ENCODE results near the gene MIER3. TPM values are rescaled to one million over a fixed set of nuclear protein-coding genes. Genes with fewer than 3 reads are reported as not detected.

The MIER3 gene
- total RNA-seq, 1 experiment from 2014 or later = 6.5 TPM

DNA sequence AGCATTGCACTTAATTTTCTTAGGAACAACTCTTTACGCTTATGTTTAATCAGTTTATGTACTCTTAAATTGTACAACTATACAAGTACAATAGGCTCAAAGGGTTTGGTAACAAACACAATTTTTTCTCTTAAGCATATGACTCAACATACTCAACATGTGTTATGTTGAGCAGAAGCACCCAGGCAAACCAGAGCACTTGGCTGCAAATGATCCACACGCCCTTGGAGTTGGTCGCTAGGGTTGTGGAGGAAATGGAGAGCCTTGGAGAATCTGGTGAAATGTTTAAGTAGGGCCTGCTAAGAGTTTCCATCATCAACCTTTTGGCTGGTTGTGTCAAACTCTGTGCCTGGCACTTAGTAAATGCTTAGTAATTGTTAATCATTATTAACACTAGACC is 25.1 kb upstream of the MIER3 start:
- ChIA-PET POLR2A (ENCODE audit: unreplicated experiment) (no interaction called here), CTCF (no interaction called here)

DNA sequence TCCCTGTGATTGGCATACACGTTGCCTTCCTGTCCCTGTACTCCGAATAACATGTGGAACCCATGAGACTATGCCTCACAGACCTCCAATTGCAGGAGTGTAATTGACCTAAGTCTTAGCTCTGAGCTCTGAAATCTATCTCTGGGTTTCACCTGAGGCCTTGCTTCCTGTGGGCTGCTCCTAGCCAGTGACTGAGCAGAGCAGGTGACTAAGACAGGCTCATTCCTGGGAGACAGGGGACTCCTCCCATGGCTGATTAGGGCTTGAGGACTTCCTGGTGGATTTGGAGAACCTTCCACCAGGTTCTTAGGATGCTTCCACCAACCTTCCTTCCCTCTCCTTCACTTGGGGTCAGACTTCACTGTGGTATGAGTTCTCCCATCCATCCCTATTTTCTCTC is 22.3 kb upstream of the MIER3 start:
- Histone ChIP-seq H3K4me2 (ENCODE audit: low read length) (no peak overlapping the region), H3K27ac (ENCODE audit: low read length) (no peak overlapping the region), H3K9ac (ENCODE audit: low read length) (no peak overlapping the region), H3K27me3 (ENCODE audit: low read length) (no peaks in the 10 kb centered on the region), H3F3A (ENCODE audit: low read length, unreplicated experiment) (no peaks in the 10 kb centered on the region), H3K4me3 (ENCODE audit: low read length) (no peak overlapping the region), H3K79me2 (ENCODE audit: low read length) (no peaks in the 10 kb centered on the region), H2AFZ (ENCODE audit: low read length) (no peak overlapping the region), H3K4me1 (ENCODE audit: insufficient read depth, low read length) (no peaks in the 10 kb centered on the region), H4K20me1 (ENCODE audit: low read length) (no peaks in the 10 kb centered on the region), H3K36me3 (ENCODE audit: low read depth, low read length) (no peaks in the 10 kb centered on the region), H3K9me3 (ENCODE audit: low read length) (no peaks in the 10 kb centered on the region), H3K9me2 (replicated peaks; ENCODE audit: low read length) (no peaks in the 10 kb centered on the region)
- intact Hi-C loops (cut with micrococcal nuclease) = no loop called here
- TF ChIP-seq, protein P1, sequence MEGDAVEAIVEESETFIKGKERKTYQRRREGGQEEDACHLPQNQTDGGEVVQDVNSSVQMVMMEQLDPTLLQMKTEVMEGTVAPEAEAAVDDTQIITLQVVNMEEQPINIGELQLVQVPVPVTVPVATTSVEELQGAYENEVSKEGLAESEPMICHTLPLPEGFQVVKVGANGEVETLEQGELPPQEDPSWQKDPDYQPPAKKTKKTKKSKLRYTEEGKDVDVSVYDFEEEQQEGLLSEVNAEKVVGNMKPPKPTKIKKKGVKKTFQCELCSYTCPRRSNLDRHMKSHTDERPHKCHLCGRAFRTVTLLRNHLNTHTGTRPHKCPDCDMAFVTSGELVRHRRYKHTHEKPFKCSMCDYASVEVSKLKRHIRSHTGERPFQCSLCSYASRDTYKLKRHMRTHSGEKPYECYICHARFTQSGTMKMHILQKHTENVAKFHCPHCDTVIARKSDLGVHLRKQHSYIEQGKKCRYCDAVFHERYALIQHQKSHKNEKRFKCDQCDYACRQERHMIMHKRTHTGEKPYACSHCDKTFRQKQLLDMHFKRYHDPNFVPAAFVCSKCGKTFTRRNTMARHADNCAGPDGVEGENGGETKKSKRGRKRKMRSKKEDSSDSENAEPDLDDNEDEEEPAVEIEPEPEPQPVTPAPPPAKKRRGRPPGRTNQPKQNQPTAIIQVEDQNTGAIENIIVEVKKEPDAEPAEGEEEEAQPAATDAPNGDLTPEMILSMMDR (conservative IDR thresholded peaks at IDR 0.05; ENCODE audit: low read depth, low read length) = no peak
- TF ChIP-seq EZH2 (IDR thresholded peaks at IDR 0.05; ENCODE audit: low read length, unreplicated experiment) (no peak), EZH2phosphoT487 (IDR thresholded peaks at IDR 0.05; ENCODE audit: borderline replicate concordance, low read length) (no peak)
- no peak for ATAC-seq
- ChIA-PET POLR2A (ENCODE audit: unreplicated experiment) (no interaction called here), CTCF (no interaction called here)
- DNase-seq = peak; percentile 4
- BruUV-seq (replicated peaks) = no TSS peak

More for the DNA sequence above, 25.1 kb upstream of the MIER3 start:
- Histone ChIP-seq H3K27ac (ENCODE audit: low read length) (no peak overlapping the region), H3K9ac (ENCODE audit: low read length) (no peak overlapping the region), H2AFZ (ENCODE audit: low read length) (no peak overlapping the region), H3K9me3 (ENCODE audit: low read length) (no peaks in the 10 kb centered on the region), H3F3A (ENCODE audit: low read length, unreplicated experiment) (no peaks in the 10 kb centered on the region), H4K20me1 (ENCODE audit: low read length) (no peaks in the 10 kb centered on the region), H3K9me2 (replicated peaks; ENCODE audit: low read length) (no peaks in the 10 kb centered on the region), H3K79me2 (ENCODE audit: low read length) (no peaks in the 10 kb centered on the region), H3K4me1 (ENCODE audit: insufficient read depth, low read length) (no peaks in the 10 kb centered on the region), H3K4me3 (ENCODE audit: low read length) (no peak overlapping the region), H3K27me3 (ENCODE audit: low read length) (no peaks in the 10 kb centered on the region), H3K36me3 (ENCODE audit: low read depth, low read length) (no peaks in the 10 kb centered on the region), H3K4me2 (ENCODE audit: low read length) (no peak overlapping the region)
- BruUV-seq (replicated peaks) = no TSS peak
- intact Hi-C loops (cut with micrococcal nuclease) = no loop called here
- TF ChIP-seq, protein P1 (conservative IDR thresholded peaks at IDR 0.05; ENCODE audit: low read depth, low read length) = no peak
- TF ChIP-seq EZH2phosphoT487 (IDR thresholded peaks at IDR 0.05; ENCODE audit: borderline replicate concordance, low read length) = no peak
- TF ChIP-seq EZH2 (IDR thresholded peaks at IDR 0.05; ENCODE audit: low read length, unreplicated experiment) = no peak
- no peak for ATAC-seq
- no peak for DNase-seq

DNA sequence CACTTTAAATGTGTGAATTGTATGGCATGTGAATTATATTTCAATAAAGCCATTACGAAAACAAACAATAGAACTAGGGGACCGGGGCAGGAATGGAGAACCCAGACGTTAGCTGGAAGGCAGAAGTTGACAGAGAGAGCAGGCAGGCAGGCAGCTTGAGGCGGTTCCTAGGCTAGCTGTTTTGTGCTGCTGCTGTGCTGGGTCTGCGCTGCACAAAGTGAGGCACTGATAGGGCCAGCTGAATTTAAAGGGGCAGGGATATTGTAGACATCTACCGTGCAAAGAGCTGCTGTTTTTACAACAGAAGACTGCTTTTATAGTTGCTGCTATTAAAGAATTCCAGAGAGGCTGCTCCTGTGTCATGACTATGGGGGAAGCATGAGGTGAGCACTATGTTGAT is 21.6 kb upstream of the MIER3 start:
- Histone ChIP-seq H3K9me3 (ENCODE audit: low read length) (no peaks in the 10 kb centered on the region), H3K4me3 (ENCODE audit: low read length) (no peak overlapping the region), H3K27ac (ENCODE audit: low read length) (no peak overlapping the region), H3K9me2 (replicated peaks; ENCODE audit: low read length) (no peaks in the 10 kb centered on the region), H3K4me1 (ENCODE audit: insufficient read depth, low read length) (no peaks in the 10 kb centered on the region), H3K4me2 (ENCODE audit: low read length) (no peak overlapping the region), H4K20me1 (ENCODE audit: low read length) (no peaks in the 10 kb centered on the region), H3K79me2 (ENCODE audit: low read length) (no peaks in the 10 kb centered on the region), H3K9ac (ENCODE audit: low read length) (no peak overlapping the region), H3K36me3 (ENCODE audit: low read depth, low read length) (no peaks in the 10 kb centered on the region), H3F3A (ENCODE audit: low read length, unreplicated experiment) (no peaks in the 10 kb centered on the region), H3K27me3 (ENCODE audit: low read length) (no peaks in the 10 kb centered on the region), H2AFZ (ENCODE audit: low read length) (no peak overlapping the region)
- intact Hi-C loops (cut with micrococcal nuclease) = no loop called here
- ATAC-seq = no peak
- BruUV-seq (replicated peaks) = no TSS peak
- POLR2A ChIA-PET (ENCODE audit: unreplicated experiment) = no interaction called here
- no peak for TF ChIP-seq EZH2 (IDR thresholded peaks at IDR 0.05; ENCODE audit: low read length, unreplicated experiment)
- TF ChIP-seq, protein P1 (conservative IDR thresholded peaks at IDR 0.05; ENCODE audit: low read depth, low read length) = no peak
- TF ChIP-seq EZH2phosphoT487 (IDR thresholded peaks at IDR 0.05; ENCODE audit: borderline replicate concordance, low read length) = no peak
- CTCF ChIA-PET = no interaction called here
- no peak for DNase-seq
